Suprapubic skin (tissue), 4 donors: ENCODE data around the gene SLC2A10. TPM values are rescaled to one million over a fixed set of nuclear protein-coding genes. Genes with fewer than 3 reads are reported as not detected.
A peak's percentile ranks its signal among the peaks of the same experiment; 100 is the strongest.

ENCODE experiments used
- DNase-seq, 2 donors: peaks; one replicate each; pipeline ENCODE4 v3.0.0-alpha.2; 2019; ENCODE audit warnings: low spot score in 2 of 2
- H3K27ac ChIP-seq: fragments of 200-600 bp; sonication (generic); one replicate; pipeline ENCODE4 v1.5.1; 2019
- H3K27me3 ChIP-seq: fragments of 200-600 bp; sonication (generic); one replicate; pipeline ENCODE4 v1.5.1; 2019
- H3K36me3 ChIP-seq: fragments of 200-600 bp; sonication (generic); one replicate; pipeline ENCODE4 v1.5.1; 2019
- H3K4me1 ChIP-seq: fragments of 200-600 bp; sonication (generic); one replicate; pipeline ENCODE4 v1.5.1; 2019
- H3K4me3 ChIP-seq: fragments of 200-600 bp; sonication (generic); one replicate; pipeline ENCODE4 v1.5.1; 2019; ENCODE audit warnings: mild to moderate bottlenecking
- H3K9me3 ChIP-seq: fragments of 200-600 bp; sonication (generic); one replicate; pipeline ENCODE4 v1.5.1; 2019
- EP300 ChIP-seq: sonication (generic); formaldehyde crosslinking; IDR thresholded peaks from one replicate; pipeline ENCODE4 v1.6.1; 2017; ENCODE audit warnings: antibody characterized with exemption
- POLR2A ChIP-seq, 2 donors: fragments of 450-650 bp; IDR thresholded peaks; one replicate each; pipeline ENCODE4 v1.6.1; 2017; ENCODE audit warnings: antibody characterized with exemption in 2 of 2, mild to moderate bottlenecking in 2 of 2, moderate library complexity in 2 of 2
- POLR2AphosphoS5 ChIP-seq, 3 donors: sonication (generic); formaldehyde crosslinking; IDR thresholded peaks; one replicate each; pipeline ENCODE4 v1.6.1; 2017; ENCODE audit warnings: antibody characterized with exemption in 3 of 3
- WGBS: methylation state at CpG from one replicate; pipeline ENCODE4 v1.1.5; 2018; 5-methylcytosine and 5-hydroxymethylcytosine counted together
- total RNA-seq, 4 donors: library from RNA; depleted of rRNA; stranded (reverse); fragments of >200 nt; gene quantifications; one replicate each; pipeline ENCODE4 v1.1.0, GENCODE V29; 2016
- TF ChIP-seq, protein P1 (sequence below), 2 donors: fragments of 200-600 bp in 1 of 2; fragments of 450-650 bp in 1 of 2; sonication (generic) in 1 of 2; IDR thresholded peaks; one replicate each; pipeline ENCODE4 v1.5.1; 2016 to 2019; ENCODE audit warnings: antibody characterized with exemption in 2 of 2, mild to moderate bottlenecking in 1 of 2, moderate library complexity in 1 of 2

SLC2A10 gene
- total RNA-seq, 4 donors from 2014 or later = 2.6 to 8.1 (median 5.5) TPM

DNA sequence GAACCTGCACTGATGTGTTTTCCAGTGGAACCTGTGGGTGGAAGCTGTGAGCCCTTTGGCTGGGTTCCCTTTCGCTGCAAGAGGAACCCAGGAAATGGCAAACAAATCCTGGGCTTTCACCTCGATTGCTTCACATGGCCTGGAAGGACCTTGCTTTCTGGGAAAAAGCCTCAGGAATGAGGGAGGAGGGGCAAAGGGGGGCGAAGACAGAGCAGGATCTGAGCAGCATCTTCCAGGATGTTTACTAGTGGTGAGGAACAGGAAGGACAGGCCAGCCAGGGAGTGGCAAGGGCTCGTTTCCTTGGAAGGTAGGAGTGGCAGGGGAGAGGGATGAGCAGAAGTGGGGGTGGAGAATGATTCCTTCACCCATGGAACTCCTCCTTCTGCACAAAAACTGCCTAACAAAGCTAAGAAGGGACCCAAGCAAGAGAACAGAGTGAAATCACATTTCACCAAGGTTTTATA, 5.9 kb downstream of the SLC2A10 start:
- 24% methylated on average over 4 of the region's 4 CpGs for WGBS
- Histone ChIP-seq H3K27ac (no peak overlapping the region), H3K9me3 (no peaks in the 10 kb centered on the region), H3K4me3 (no peak overlapping the region), H3K36me3 (no peaks in the 10 kb centered on the region), H3K27me3 (peaks cover under 1% of the 10 kb centered on the region), H3K4me1 (peaks cover 35% of the 10 kb centered on the region)
- DNase-seq = peak in 1 of 2 donors; percentile 82
- TF ChIP-seq POLR2AphosphoS5 (IDR thresholded peaks at IDR 0.05) = peak in 1 of 3 donors; percentile 68
- no peak for TF ChIP-seq POLR2A (IDR thresholded peaks at IDR 0.05)
- no peak for TF ChIP-seq EP300
- TF ChIP-seq, protein P1, sequence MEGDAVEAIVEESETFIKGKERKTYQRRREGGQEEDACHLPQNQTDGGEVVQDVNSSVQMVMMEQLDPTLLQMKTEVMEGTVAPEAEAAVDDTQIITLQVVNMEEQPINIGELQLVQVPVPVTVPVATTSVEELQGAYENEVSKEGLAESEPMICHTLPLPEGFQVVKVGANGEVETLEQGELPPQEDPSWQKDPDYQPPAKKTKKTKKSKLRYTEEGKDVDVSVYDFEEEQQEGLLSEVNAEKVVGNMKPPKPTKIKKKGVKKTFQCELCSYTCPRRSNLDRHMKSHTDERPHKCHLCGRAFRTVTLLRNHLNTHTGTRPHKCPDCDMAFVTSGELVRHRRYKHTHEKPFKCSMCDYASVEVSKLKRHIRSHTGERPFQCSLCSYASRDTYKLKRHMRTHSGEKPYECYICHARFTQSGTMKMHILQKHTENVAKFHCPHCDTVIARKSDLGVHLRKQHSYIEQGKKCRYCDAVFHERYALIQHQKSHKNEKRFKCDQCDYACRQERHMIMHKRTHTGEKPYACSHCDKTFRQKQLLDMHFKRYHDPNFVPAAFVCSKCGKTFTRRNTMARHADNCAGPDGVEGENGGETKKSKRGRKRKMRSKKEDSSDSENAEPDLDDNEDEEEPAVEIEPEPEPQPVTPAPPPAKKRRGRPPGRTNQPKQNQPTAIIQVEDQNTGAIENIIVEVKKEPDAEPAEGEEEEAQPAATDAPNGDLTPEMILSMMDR (IDR thresholded peaks at IDR 0.05) = peak; percentile 14 to 19

DNA sequence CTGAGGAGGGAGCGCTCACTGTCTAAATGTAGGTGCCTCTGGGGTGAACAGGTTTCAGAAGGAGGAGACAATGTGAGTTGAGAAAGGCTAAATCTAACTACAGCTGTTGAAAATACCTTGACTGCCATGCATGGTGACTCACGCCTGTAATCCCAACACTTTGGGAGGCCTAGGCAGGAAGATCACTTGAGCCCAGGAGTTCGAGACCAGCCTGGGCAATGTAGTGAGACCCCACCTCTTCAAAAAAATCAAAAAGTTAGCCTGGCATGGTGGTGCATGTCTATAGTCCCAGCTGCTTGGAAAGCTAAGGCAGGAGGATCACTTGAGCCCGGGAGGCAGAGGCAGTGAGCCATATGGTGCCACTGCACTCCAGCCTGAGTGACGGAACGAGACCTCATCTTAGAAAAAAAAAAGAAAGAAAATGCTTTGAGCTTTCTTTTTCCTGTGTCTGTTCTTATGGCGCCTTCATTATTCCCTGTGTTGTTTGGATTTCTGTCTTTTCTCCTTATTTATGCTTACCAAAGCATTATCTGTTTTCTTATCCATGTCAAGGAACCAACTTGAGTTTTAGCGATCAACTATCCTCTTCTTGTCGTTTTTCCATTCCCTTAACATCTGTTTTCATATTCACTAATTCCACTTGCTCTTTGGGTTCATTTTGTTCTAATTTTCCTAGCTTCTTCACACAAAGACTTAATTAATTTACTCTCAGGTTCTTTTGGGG, 8.5 kb downstream of the SLC2A10 start:
- DNase-seq = no peak
- H3K9me3 ChIP-seq = no peaks in the 10 kb centered on the region
- no peaks in the 10 kb centered on the region for H3K36me3 ChIP-seq
- 85% methylated on average over 9 of the region's 9 CpGs for WGBS
- H3K27me3 ChIP-seq = no peaks in the 10 kb centered on the region
- TF ChIP-seq POLR2AphosphoS5 (IDR thresholded peaks at IDR 0.05) (no peak), EP300 (no peak), POLR2A (IDR thresholded peaks at IDR 0.05) (no peak)
- TF ChIP-seq, protein P1 (IDR thresholded peaks at IDR 0.05) = no peak
- H3K4me1 ChIP-seq = peaks cover 16% of the 10 kb centered on the region
- no peak overlapping the region for H3K27ac ChIP-seq
- H3K4me3 ChIP-seq = no peak overlapping the region

DNA sequence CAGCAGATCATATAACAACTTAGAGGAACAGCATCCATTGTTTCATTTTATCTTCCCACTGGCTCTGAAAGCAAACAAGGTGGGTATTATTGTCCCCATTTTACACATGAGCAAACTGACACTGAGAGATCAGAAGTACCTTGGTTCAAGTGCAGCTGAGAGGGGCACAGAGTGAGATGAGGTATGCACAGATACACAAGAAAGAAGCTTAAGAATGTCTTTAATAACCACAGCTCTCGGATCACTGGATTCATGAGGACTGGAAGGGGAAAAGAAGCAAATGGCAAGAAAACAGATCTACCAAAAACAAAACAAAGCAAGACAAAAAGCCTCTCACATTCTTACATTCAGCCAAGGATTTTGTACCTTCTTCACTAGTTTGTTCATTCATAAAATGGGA, 10.6 kb downstream of the SLC2A10 start:
- Histone ChIP-seq H3K27ac (no peak overlapping the region), H3K36me3 (no peaks in the 10 kb centered on the region), H3K9me3 (no peaks in the 10 kb centered on the region), H3K4me3 (no peak overlapping the region), H3K27me3 (no peaks in the 10 kb centered on the region), H3K4me1 (peaks cover 7% of the 10 kb centered on the region)
- 89% methylated on average over 1 of the region's 1 CpG for WGBS
- TF ChIP-seq, protein P1 (IDR thresholded peaks at IDR 0.05) = no peak
- no peak for TF ChIP-seq POLR2AphosphoS5 (IDR thresholded peaks at IDR 0.05)
- TF ChIP-seq POLR2A (IDR thresholded peaks at IDR 0.05) = no peak
- TF ChIP-seq EP300 = no peak
- DNase-seq = no peak

DNA sequence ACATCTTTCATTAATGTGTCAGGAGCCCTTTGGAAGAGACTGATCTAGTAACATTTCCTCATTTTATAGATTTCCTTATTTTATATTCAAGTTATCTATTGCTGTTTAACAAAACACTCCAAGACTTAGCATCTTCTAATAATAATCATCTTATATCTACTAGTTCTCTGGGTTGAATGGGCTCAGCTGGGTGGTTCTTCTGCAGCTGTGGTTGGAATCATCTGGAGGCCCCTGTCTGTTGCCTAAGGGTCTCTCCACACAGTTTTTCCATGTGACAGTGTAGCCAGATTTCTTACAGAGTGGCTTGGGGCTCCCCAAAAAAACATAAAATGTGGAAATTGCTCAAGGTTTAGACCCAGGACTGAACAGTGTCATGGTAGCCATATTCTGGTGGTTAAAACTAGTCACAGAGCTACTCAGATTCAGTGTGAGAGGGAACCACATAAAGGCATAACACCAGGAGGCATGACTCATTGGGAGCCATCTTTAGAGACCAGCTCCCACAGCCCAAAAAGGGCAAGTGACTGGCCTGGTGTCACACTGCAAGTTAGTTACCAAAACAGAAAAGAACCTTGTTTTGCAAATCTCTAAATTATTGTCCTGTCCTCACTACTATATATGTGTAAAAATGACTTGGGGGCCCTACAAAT, 11.5 kb downstream of the SLC2A10 start:
- Histone ChIP-seq H3K27me3 (no peaks in the 10 kb centered on the region), H3K27ac (no peak overlapping the region)
- TF ChIP-seq, protein P1 (IDR thresholded peaks at IDR 0.05) = no peak
- TF ChIP-seq POLR2AphosphoS5 (IDR thresholded peaks at IDR 0.05) (no peak), POLR2A (IDR thresholded peaks at IDR 0.05) (no peak), EP300 (no peak)

DNA sequence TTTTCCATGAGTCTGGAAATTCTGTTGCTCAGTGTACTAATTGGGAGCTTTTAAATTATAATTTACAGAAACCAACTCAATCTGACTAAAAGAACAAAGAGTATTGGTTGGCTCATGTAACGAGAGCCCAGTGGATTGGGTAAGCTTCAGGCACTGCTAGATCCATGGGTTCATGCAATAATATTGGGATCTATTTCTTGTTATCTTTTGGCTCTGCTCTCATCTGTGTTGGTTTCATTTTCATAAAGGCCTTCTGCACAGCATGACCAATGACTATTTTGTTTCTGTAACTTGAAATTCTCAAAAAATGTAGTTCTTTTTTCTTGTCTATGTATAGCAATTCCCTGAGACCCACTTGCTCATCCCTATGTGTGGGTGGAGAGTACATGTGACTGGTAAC, 12.0 kb downstream of the SLC2A10 start:
- 96% methylated on average over 1 of the region's 1 CpG for WGBS
- Histone ChIP-seq H3K4me1 (no peaks in the 10 kb centered on the region), H3K27ac (no peak overlapping the region), H3K4me3 (no peak overlapping the region), H3K9me3 (no peaks in the 10 kb centered on the region), H3K36me3 (no peaks in the 10 kb centered on the region), H3K27me3 (no peaks in the 10 kb centered on the region)
- DNase-seq = no peak
- TF ChIP-seq POLR2A (IDR thresholded peaks at IDR 0.05) = no peak

More for the DNA sequence above, 11.5 kb downstream of the SLC2A10 start:
- Histone ChIP-seq H3K36me3 (no peaks in the 10 kb centered on the region), H3K4me3 (no peak overlapping the region), H3K9me3 (no peaks in the 10 kb centered on the region), H3K4me1 (no peaks in the 10 kb centered on the region)
- no peak for DNase-seq
